CD4-positive, alpha-beta T cell treated with Interleukin-15 for 4 hours (primary cell): ENCODE data around the gene TNFRSF4.
"Not testable (repeated sequence)": the region's sequence is repeated elsewhere in the genome, so short reads cannot be mapped to it uniquely, and the experiment has no call there.

Experiments
- DNase-seq: peaks from one replicate; pipeline ENCODE4 v3.0.0-alpha.2; 2020; ENCODE audit warnings: low spot score

TNFRSF4 gene

GRCh38 chr1:1202831-1203560 lies 11.0 kb downstream of the TNFRSF4 start:
- no peak for DNase-seq

DNA sequence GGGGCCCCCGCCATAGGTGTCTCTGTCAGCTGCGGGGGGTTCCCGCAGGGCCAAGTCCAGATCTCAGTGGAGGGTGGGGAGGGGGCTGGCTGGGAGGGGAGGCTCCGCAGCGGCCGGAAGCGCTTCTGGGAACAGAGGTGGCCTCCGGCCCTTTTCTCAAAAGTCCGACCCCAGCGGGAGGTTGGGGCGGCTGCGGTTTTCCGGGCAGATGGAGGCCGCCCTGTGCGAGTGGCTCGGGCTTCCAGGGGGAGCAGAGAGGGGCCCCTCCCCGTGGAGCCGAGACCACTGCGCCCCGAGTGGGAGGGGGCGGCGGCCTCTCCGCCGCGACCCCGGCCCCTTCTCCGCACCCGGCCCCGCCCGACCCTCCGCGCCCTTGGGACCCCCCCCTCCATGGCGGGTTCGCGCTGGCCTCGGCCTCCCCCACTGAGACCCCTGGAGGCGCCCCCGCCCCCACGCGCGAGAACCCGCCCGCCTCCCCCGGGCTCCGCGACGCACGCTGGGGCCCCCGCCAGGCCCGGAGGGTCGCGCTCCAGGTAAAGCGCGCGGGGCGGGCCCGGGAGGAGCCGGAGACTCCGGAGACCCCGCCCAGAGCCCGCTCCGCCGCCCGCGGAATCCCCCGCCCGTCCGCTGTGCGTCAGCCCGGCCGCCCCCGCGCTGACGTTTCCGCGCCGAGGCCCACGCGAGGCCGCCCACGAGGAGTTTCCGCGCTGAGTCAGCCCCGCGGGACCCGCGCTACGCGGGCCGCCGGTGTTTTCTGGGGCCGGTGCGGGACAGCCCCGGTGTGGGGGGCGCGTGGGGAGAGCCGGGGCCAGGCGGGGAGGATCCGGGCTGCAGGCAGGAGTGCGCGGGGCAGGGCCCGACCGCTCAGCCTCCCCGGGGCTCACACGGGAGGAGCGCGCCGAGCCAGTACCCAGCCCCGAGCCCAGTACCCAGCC lies 12.8 kb downstream of the TNFRSF4 start:
- DNase-seq, result peak; percentile 88

DNA sequence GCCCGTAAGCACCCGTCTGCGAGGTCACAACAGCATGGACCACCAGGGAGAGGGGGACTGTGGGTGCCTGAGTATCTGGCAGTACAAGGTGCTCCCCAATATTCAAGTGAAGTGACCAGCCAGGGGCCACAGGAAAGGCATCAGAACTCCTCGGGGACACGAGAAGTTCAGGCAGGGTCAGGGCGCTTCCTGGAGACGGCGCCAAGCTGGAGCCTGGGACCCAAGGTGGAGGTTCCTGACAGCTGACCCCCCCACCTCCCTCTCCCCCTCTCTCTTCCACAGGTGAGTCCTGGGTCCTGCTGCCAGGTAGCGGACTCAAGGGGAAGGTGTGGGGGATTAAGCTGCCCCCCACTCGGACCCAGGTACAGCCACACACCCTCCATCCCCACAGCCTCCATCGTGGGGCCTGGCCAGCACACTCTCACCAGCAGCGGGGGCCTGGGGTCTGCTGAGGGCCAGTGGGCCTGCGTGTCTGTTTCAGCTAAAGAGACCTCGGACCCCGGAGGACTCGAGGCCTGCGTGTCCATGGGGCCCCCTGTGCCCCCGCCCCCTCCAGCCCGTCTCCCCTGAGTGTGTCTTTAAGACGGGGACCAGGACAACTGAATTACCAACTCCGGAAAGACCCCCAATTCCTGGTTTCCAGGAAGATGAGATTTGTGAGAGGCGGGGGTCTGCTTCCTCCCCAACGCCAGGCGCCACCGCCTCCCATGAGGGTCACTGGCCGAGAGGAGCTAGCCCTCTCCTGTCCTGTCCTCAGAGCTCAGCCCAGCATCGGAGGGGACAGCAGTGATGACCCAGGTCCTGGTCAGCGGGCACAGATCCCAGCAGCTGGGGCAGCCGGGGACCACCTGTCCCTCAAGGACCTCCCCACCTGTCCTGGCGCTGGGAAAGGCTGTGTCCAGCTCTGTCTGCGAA lies 13.7 kb downstream of the TNFRSF4 start:
- DNase-seq, result no peak

DNA sequence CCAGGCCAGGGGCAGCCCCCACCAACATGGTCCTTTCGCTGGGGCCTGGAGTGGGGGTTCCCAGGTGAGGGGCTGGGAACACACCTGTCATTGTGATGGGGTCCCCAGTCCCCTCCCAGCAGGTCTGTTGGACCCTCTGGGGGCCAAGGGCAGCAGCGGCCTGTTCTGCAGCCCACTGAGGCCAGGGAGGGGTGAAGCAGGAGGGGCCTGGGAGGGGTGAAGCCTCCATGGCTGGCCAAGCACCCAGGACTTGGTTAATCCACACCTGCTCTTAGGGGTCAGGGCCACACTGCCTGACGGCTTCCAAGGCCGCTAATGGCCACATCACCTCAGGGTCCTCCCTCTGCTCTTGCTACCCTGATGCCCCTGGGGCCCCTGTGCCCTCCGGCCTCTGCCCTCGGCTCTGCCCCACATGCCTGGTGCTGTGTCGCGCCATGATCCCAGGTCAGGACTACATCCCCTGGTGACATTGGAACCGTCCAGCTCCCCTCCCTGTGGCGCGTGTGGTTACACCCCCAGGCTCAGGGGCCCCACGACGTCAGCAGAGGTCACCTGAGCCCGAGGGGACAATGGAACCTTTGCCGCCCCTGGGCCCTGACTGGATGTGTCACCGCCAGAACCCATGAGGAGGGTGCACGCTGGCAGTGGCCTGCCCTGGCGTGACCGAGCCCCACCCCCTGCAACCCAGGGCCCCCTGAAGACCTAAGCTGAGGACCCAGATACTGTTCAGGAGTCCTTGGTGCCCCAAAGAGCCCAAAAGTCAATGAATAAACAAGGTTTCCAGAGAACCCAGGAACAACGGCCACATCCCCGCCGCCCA lies 14.6 kb downstream of the TNFRSF4 start:
- no peak for DNase-seq

DNA sequence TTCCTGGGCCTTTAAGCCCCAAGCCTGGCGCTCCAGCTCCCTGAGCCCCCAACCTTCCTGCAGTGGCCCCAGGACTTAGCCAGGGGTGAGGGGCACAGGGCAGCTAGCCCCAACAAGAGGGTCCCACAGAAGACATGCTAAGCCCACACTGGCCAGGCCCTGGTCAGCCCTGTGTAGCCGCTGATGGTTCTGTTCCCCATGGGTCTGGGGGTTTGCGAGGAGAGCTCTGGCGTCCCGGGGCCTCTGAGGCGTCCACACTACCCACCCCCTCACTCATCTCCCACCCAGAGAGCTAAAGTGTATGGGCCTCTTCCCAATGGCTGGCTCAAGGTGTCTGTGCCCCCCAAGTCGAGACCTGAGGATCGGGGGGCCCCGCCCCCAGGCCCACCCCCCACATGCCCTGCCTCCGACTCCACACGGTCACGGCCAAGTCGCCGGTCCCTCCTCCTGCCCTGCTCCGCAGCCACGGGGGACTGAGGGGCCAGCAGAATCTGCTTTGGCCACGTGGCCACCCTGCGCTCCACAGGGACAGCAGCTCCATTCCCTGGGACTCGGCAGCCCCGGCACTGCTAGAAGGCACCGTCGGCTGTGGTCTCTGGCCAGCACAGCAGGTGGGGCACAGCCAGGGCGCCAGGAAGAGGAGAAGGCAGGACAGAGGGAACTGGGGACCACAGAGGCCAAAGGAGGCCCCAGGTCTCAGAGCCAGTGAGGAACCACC lies 15.4 kb downstream of the TNFRSF4 start:
- DNase-seq, result no peak

DNA sequence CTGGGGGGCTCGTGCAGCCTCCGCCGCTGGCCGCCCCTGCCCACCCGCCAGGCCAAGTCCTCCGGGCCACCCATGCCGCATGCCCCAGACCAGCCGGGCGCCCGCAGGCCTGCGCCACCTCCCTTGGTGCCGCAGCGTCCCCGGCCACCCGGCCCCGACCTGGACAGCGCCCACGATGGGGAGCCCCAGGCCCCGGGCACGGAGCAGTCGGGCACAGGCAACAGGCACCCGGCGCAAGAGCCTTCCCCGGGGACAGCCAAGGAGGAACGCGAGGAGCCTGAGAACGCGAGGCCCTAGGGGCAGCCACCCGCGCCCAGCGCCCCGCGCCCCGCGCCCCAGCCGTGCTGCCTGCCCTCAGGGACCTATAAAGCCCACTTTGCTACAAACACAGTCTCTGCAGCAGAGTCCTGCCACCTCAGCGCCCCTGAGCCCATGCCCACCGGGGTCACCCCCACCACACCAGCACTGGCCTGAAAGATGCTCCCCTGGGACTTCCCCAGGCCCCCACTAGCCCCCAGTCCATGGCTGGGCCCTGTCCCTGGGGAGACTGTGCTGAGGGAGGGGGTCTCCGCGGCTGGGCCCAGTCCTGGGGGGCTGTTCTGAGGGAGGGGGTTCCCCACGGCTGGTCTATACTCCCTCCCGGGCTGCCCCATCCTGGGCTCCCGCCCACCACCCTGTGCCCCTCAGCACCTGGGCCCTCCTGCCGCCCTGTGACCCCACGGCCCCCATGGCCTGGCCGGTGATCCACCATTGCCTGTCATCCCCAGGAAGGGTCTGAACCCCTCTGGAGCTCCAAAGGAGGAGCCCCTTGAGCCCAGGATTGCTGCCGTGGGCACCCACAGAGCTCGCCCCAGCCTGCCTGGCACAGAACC lies 16.2 kb downstream of the TNFRSF4 start:
- no peak for DNase-seq

GRCh38 chr1:1197188-1197500 lies 16.8 kb downstream of the TNFRSF4 start:
- no peak for DNase-seq

GRCh38 chr1:1196431-1197187 lies 17.3 kb downstream of the TNFRSF4 start:
- DNase-seq, result no peak

DNA sequence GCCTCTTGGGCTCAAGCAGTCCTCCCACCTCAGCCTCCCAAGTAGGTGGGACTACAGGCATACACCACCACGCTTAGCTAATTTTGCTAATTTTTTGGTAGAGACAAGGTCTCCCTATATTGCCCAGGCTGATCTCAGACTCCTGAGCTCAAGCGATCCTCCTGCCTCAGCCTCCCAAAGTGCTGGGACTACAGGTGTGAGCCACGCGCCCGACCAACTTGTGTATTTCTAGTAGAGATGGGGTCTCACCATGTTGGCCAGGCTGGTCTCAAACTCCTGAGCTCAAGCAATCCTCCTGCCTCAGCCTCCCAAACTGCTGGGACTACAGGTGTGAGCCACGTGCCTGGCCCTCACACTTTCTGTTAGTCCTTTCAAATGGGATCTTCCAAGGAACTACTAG lies 18.2 kb downstream of the TNFRSF4 start:
- not testable (repeated sequence) for DNase-seq

DNA sequence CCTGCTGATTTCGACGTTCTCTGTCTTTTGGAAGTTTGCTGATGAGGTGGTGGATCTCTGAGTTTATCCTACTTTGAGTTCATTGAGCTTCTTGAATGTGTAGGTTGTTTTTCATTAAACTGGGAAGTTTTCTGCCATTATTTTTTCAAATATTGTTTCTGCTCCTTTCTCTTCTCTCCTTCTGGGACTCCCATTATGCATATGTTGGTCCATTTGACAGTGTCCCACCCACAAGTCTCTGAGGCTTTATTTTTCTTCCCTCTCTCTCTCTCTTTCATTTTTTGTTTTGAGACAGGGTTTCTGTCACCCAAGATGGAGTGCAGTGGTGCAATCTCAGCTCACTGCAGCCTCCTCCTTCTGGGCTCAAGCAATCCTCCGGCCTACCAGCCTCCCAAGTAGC lies 19.2 kb downstream of the TNFRSF4 start:
- no peak for DNase-seq

DNA sequence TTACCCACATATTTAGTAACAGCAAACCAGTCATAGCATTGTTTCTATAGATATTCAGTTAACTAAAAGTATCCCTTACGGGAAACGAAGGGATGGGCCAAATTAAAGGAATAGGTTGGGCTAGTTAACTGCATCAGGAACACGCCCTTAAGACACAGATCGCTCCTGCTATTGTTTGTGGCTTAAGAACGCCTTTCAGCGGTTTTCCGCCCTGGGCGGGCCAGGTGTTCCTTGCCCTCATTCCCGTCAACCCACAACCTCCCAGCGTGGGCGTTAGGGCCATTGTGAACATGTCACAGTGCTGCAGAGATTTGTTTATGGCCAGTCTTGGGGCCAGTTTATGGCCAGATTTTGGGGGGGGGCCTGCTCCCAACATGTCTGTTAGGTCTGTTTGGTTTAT lies 22.2 kb downstream of the TNFRSF4 start:
- no peak for DNase-seq

DNA sequence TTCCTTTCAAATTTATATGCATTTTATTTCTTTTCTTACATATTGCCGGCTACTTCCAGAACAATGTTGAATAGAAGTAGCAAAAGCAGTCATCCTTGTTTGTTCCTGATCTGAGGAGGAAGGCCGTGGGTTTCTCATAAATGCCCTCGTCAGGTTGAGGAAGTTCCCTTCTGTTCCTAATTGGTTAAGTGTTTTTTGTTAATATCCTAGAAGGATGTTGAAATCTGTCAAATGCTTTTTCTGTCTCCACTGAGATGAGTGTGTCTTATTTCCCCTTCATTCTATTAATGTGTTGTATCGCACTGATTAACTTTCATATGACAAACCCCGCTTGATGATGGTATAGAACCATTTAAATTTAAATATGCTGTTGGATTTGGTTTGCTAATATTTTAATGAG lies 24.8 kb downstream of the TNFRSF4 start:
- no peak for DNase-seq

GRCh38 chr1:1187938-1188337 lies 26.0 kb downstream of the TNFRSF4 start:
- DNase-seq, result no peak

- DNase-seq, result no peak
Measured at GRCh38 chr1:1185101-1185765, 28.7 kb downstream of the TNFRSF4 start.

DNA sequence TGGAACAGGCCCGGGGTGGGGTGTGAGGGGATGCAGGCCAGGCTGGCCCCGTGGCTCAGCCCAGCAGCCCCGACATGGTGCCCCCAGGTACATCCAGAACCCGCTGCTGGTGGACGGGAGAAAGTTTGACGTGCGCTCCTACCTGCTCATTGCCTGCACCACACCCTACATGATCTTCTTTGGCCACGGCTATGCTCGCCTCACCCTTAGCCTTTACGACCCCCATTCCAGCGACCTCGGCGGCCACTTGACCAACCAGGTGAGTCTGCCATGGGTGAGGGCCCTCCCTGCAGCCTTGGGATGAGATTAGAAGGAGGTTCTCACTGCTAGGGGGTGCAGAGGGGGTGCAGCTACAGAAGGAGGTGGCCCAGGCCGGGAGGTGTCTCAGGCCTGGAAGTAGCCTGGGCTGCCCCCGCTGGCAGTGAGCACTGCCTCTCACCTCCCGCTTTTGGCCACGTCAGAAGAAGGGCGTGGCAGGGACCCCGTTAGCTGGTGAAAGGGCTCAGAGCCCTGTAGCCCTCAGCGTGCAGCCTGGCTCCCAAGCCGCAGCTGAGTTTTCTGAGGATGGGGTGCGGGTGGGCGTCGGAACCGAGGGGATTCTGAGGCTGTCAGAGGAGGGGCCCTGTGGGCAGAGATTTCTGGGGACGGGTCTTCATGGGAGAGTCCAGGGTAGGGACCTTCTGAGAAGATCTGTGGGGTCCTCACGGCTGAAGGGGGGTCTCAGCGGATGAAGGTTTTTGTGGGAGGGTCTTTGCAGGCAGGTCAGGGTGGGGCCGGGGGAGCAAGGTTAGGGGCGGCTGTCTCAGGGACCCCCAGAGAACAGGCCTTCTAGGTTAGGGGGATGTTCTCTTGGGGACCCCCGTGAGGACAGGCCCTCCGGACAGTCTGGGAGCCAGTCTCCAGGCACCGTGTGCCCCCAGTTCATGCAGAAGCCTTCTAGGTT lies 29.8 kb downstream of the TNFRSF4 start:
- no peak for DNase-seq

DNA sequence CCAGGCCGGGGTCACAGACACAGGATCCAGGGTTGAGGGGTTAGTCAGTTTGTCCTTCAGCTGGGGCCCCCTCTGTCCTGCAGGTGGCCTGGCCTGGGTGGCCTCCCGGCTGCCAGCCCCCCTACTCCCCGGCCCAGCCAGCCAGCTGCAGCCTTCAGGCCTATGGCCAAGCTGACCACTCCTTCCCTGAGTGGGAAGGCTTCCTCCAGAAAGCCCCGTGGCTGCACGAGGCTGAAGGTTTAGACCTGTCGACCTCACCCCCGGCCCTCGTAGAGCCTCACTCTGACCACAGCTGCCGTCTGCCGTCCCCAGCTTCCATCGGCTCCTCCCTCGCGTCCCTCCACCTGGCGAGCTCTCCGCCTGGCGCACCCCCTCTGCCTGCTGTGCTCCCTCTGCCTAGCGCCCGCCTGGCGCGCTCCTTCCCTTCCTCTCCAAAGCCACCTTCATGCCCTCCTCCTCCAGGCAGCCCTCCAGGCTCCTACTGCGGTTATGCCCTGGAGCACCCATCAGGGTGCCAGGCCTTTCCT lies 30.7 kb downstream of the TNFRSF4 start:
- no peak for DNase-seq
